GM10248 (cell line): ENCODE results near the gene CELF4.

ENCODE experiments used
- CTCF ChIA-PET: fragments of 300-600 bp; sonication (Branson Sonifier 250); formaldehyde crosslinking; extraction: SDS; loops from one replicate; lab custom pipeline; 2021; ENCODE audit warnings: antibody characterized with exemption; lab: Yijun Ruan, JAX
- POLR2A ChIA-PET: fragments of 350-650 bp; sonication (Branson Sonifier 250); formaldehyde crosslinking; extraction: SDS; loops from one replicate; lab custom pipeline; 2020; ENCODE audit warnings: antibody characterized with exemption; lab: Yijun Ruan, JAX
- DNase-seq: peaks from one replicate; pipeline ENCODE4 v3.0.0; 2012; ENCODE audit errors: extremely low spot score
- CTCF ChIP-seq: IDR thresholded peaks from 2 replicates; pipeline ENCODE4 v1.5.1; 2012; ENCODE audit warnings: mild to moderate bottlenecking, low read depth; ENCODE audit errors: extremely low read depth, missing control alignments, control extremely low read depth

The CELF4 gene

GRCh38 chr18:37225279-37225678 is 340.3 kb downstream of the CELF4 start:
- ChIA-PET POLR2A (no interaction called here), CTCF (interaction anchor here (1.2 to 2.3 kb wide), 3 partner anchors 15 to 24 kb away, joined by 4 to 6 read pairs (median 4); no protein-coding TSS in a partner anchor)
- TF ChIP-seq CTCF = no peak
- DNase-seq = no peak

- CTCF ChIA-PET = interaction anchor here (1.1 to 2.3 kb wide), 2 partner anchors 9 to 26 kb away, joined by 4 to 6 read pairs; no protein-coding TSS in a partner anchor
Measured at GRCh38 chr18:37222999-37223378, 342.6 kb downstream of the CELF4 start.

GRCh38 chr18:37222354-37222998 is 343.1 kb downstream of the CELF4 start:
- TF ChIP-seq CTCF = no peak
- ChIA-PET CTCF (interaction anchor here (1.1 kb wide), 1 partner anchor 9 kb away, joined by 4 read pairs; no protein-coding TSS in a partner anchor), POLR2A (no interaction called here)
- DNase-seq = no peak

More at GRCh38 chr18:37222999-37223378, 342.6 kb downstream of the CELF4 start:
- DNase-seq = no peak
- POLR2A ChIA-PET = no interaction called here
- no peak for TF ChIP-seq CTCF

DNA sequence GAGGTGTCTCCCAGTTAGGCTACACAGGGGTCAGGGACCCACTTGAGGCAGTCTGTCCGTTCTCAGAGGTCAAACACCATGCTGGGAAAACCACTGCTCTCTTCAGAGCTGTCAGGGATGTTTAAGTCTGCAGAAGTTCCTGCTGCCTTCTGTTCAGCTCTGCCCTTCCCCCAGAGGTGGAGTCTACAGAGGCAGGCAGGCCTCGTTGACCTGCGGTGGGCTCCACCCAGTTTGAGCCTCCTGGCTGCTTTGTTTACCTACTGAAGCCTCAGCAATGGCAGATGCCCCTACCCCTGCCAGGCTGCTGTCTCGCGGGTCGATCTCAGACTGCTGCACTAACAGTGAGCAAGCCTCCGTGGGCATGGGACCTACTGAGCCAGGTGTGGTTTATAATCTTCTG is 346.3 kb downstream of the CELF4 start:
- no peak for DNase-seq
- TF ChIP-seq CTCF = no peak
- ChIA-PET CTCF (interaction anchor here (1.4 kb wide), 1 partner anchor 239 kb away, joined by 3 read pairs; no protein-coding TSS in a partner anchor), POLR2A (no interaction called here)

GRCh38 chr18:37218022-37218590 is 347.5 kb downstream of the CELF4 start:
- CTCF ChIA-PET = interaction anchor here (1.4 kb wide), 1 partner anchor 241 kb away, joined by 3 read pairs; no protein-coding TSS in a partner anchor
- POLR2A ChIA-PET = no interaction called here
- TF ChIP-seq CTCF = no peak
- DNase-seq = no peak

DNA sequence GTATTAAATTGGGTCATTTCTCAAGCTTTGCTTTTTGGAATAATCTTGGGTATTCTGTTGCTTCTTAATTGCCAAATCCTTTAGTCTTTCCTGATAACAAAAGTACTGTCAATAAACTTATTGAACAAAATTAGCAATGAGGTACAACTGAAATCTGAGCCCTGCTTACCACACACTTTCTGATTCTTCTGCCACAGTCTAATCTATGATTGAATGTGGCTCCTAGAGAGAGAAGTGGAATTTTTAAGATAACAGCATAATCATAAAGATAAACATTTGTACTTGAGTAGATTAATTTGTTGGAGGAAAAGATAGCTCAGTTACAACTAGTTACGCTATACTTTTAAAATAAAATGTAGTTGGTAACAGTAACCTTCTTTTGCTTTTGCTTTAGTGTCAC is 354.8 kb downstream of the CELF4 start:
- ChIA-PET CTCF (interaction anchor here (2.1 to 3.9 kb wide), 2 partner anchors 11 to 23 kb away, joined by 4 to 13 read pairs; no protein-coding TSS in a partner anchor), POLR2A (no interaction called here)
- no peak for DNase-seq
- TF ChIP-seq CTCF = no peak
